OCI-LY7 (cell line): ENCODE measurements around the gene SPATA32.

Source experiments
- EZH2phosphoT487 ChIP-seq: fragments of 200-600 bp; sonication (generic); IDR thresholded peaks from 2 replicates; pipeline ENCODE4 v1.6.1; 2018; ENCODE audit warnings: low read depth, borderline replicate concordance, mild to moderate bottlenecking, mixed run types, antibody characterized with exemption, low read length, moderate library complexity, mixed read lengths
- TF ChIP-seq, protein P1 (sequence below): fragments of 200-600 bp; sonication (generic); conservative IDR thresholded peaks from 2 replicates; pipeline ENCODE4 v1.5.1; 2014; ENCODE audit warnings: mild to moderate bottlenecking, antibody characterized with exemption, low read length, moderate library complexity, mixed read lengths

DNA sequence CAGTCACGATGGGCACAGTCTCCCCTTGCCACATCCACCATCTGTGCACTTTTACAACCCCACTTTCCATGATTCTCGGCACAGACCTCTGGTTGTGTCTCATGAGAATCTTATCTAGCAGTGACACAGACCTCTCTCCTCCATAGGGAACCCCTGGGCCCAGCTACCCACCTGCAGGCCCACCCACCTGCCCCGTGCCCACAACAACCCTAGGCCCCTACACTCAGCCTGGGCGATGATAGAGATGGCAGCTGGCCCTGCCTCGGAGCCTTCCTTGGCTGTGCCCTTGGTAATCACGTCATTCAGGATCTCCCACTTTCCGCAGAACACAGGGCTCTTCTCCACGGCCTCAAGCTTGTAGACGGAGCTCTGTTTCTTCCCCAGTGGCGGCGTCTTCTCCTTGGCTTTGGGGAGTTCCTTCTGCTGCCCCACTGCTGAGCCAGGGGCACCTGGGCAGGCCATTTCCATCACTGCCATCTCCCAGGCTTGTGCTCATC, 28.4 kb upstream of the SPATA32 start:
- TF ChIP-seq, protein P1, sequence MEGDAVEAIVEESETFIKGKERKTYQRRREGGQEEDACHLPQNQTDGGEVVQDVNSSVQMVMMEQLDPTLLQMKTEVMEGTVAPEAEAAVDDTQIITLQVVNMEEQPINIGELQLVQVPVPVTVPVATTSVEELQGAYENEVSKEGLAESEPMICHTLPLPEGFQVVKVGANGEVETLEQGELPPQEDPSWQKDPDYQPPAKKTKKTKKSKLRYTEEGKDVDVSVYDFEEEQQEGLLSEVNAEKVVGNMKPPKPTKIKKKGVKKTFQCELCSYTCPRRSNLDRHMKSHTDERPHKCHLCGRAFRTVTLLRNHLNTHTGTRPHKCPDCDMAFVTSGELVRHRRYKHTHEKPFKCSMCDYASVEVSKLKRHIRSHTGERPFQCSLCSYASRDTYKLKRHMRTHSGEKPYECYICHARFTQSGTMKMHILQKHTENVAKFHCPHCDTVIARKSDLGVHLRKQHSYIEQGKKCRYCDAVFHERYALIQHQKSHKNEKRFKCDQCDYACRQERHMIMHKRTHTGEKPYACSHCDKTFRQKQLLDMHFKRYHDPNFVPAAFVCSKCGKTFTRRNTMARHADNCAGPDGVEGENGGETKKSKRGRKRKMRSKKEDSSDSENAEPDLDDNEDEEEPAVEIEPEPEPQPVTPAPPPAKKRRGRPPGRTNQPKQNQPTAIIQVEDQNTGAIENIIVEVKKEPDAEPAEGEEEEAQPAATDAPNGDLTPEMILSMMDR = no peak
- no peak for TF ChIP-seq EZH2phosphoT487
